Bronchial epithelial cell (primary cell): ENCODE results near the gene VSNL1. TPM values are rescaled to one million over a fixed set of nuclear protein-coding genes. Genes with fewer than 3 reads are reported as not detected.

Experiments
- DNase-seq: peaks from one replicate; pipeline ENCODE4 v3.0.0-alpha.2; 2010; ENCODE audit warnings: low read depth
- FAIRE-seq: peaks from 2 replicates; lab custom pipeline; 2011; peaks lifted over from hg19 to GRCh38; lab: Jason Lieb, UNC
- H3K27me3 ChIP-seq: 2 replicates; pipeline ENCODE4 v1.5.1; 2011; ENCODE audit warnings: low read length; ENCODE audit not compliant: control insufficient read depth, insufficient read depth
- H3K36me3 ChIP-seq: 2 replicates; pipeline ENCODE4 v1.5.1; 2011; ENCODE audit warnings: low read length; ENCODE audit not compliant: control insufficient read depth, insufficient read depth
- H3K4me3 ChIP-seq: 2 replicates; pipeline ENCODE4 v1.5.1; 2011; ENCODE audit warnings: mild to moderate bottlenecking, low read depth, low read length, control low read depth
- total RNA-seq: library from RNA; depleted of rRNA; stranded (reverse); fragments of >200 nt; gene quantifications from 2 replicates; pipeline ENCODE4 v1.2.1, GENCODE V29; 2014
- TF ChIP-seq, protein P1 (sequence below): IDR thresholded peaks from 2 replicates; pipeline ENCODE4 v1.5.1; 2011; ENCODE audit warnings: mild to moderate bottlenecking, moderate library complexity, low read length, control low read depth, inconsistent platforms; ENCODE audit not compliant: insufficient read depth, severe bottlenecking

VSNL1 gene
- total RNA-seq, 1 donor from 2014 or later = 1.6 TPM

DNA sequence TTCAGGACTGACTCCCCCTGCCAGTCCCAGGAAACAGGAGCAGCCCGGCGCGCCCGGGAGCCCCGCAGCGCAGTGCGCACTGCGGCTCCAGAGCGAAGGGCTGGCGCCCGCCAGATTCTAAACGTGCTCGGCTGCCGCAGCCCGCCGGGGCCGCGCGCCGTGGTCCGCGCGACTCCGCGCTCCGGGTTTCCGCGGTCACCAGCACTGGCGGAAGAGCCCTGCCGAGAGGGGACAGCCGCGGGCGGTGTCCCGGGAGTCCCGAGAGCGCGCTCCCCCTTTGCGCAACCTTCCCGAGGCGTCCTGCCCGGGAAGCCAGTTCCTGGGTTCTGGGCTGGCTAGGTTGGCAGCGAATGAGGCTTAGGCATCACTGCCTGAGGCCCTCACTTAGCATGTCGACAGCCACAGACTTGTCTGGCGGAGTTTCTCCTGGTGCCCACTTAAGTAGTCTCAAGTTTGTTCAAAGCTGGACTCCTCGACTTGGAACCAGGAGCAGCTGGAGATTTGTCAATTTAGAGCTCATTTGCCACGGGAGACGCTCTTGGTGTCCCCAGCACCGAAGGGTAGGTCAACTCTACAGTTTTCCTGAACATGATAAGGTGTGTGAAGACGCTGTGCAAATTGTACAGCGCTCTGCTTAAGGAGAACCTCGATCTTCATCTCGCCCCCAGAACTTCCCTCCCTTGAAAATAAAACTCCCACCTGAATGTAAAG lies 1.5 kb upstream of the VSNL1 start:
- peak overlapping the region; percentile 70 for H3K4me3 ChIP-seq
- peak; percentile 87 for DNase-seq
- peak; percentile 84 for FAIRE-seq
- TF ChIP-seq, protein P1, sequence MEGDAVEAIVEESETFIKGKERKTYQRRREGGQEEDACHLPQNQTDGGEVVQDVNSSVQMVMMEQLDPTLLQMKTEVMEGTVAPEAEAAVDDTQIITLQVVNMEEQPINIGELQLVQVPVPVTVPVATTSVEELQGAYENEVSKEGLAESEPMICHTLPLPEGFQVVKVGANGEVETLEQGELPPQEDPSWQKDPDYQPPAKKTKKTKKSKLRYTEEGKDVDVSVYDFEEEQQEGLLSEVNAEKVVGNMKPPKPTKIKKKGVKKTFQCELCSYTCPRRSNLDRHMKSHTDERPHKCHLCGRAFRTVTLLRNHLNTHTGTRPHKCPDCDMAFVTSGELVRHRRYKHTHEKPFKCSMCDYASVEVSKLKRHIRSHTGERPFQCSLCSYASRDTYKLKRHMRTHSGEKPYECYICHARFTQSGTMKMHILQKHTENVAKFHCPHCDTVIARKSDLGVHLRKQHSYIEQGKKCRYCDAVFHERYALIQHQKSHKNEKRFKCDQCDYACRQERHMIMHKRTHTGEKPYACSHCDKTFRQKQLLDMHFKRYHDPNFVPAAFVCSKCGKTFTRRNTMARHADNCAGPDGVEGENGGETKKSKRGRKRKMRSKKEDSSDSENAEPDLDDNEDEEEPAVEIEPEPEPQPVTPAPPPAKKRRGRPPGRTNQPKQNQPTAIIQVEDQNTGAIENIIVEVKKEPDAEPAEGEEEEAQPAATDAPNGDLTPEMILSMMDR = no peak
- H3K36me3 ChIP-seq = no peaks in the 10 kb centered on the region
- H3K27me3 ChIP-seq = no peaks in the 10 kb centered on the region

DNA sequence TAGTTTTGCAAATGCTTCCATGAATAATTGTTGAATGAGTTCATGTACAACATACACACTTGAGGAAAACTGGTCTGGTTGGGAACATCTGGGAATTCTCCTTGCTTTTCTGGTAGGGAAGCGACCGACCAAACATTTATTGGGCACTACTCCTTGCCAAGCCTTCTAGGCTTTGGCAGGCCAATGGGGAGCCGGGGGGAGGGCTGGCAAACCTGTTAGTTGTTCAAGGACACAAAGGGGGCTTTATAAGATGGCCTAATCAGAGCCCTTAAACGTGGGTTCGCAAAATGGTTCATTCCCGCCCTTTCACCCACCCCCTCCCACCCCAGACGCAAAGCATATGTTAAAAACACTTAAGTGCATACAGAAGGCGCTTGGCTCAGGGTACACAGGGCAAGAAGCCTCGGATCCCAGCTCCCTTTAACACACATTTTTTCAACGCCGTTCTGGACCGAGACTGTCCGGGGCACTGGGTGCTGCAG lies 844 bp upstream of the VSNL1 start:
- Histone ChIP-seq H3K36me3 (no peaks in the 10 kb centered on the region), H3K4me3 (peak overlapping the region; percentile 70), H3K27me3 (no peaks in the 10 kb centered on the region)
- FAIRE-seq (no peak), DNase-seq (peak; percentile 77)
- TF ChIP-seq, protein P1 = no peak

DNA sequence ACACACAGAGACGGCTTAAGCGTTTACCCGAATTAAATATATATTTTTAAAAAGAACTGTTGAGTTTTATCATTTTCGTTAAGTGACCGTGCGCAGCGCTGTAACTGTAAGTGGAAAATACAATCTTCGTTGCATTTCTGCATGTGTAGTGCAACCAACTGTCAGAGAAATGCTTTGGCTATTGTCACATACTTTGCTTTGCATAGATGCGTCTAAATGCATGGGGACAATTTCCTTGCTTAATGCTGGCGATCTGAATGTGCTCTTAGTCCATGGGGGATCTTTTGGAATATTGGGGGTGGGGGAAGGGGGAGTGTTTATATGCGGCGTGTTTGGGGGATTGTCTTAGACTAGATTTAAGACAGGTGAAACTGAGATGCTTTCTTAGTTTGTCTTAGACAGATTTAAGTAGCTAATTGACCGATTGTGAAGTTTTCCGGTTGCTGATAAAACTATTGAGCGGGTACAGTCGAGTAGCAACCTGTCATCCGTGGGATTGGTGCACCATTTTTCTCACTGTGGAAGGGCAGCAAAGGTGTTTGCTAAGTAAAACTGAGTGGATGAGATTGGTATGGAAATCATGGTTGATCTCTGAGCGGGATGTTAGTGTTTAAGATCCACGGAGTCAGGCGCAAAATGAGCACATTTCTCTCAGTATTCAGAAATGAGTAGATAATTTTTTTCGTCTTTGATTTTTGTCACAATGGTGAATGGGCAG lies 476 bp downstream of the VSNL1 start:
- TF ChIP-seq, protein P1 = no peak
- DNase-seq = peak; percentile 22
- H3K27me3 ChIP-seq = no peaks in the 10 kb centered on the region
- H3K36me3 ChIP-seq = no peaks in the 10 kb centered on the region
- H3K4me3 ChIP-seq = peak overlapping the region; percentile 70
- no peak for FAIRE-seq

DNA sequence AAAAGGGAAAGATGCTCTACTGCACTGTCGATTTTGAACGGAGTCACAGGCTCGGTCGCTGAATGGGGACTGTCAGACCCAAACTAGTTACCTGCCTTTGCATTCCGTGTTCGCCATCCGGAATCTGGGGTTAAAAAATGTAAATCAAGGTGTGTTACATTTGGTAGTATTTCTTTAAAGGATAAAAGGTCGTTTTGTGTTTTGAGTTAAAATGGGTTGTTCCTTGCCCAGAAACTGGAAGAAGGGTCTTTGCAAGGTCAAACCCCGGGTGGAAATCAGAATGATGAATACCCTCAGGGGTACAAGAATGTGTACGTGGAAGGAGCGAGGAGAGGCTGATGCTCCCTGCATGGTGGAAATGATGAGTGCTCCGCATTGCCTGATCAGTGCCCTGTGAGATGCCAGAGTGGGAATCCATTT lies 1.0 kb downstream of the VSNL1 start:
- DNase-seq (no peak), FAIRE-seq (no peak)
- Histone ChIP-seq H3K27me3 (no peaks in the 10 kb centered on the region), H3K4me3 (peak overlapping the region; percentile 70), H3K36me3 (no peaks in the 10 kb centered on the region)
- TF ChIP-seq, protein P1 = no peak

DNA sequence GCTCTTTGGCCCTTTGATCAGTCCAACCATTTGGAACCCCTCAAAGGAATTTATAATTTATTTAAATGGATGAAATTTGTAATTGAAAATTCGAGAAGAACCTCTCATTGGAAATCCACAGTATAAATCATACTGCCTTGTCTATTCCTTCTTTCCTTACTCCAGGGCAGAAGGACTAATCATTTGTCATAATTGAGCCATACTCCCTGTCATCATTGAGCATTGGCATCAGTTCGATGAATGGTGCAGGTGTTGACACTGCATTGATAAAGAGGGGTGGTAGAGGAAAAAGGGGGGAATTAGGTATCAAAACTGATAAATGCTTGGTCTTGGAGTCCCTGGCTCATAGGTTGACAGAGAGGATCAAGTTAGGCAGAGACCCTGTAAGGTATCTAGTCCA lies 2.0 kb downstream of the VSNL1 start:
- no peaks in the 10 kb centered on the region for H3K27me3 ChIP-seq
- H3K36me3 ChIP-seq = no peaks in the 10 kb centered on the region
- FAIRE-seq (no peak), DNase-seq (peak; percentile 52)
- no peak overlapping the region for H3K4me3 ChIP-seq
- TF ChIP-seq, protein P1 = no peak
